Activated CD8-positive, alpha-beta T cell treated with anti-CD3 and anti-CD28 coated beads, Interleukin-2, amount 10 ng/mL, durations not matched to agents 7 days and 5 days (primary cell): ENCODE data around the gene KRT36. TPM values are rescaled to one million over a fixed set of nuclear protein-coding genes. Genes with fewer than 3 reads are reported as not detected.

Experiments used
- ATAC-seq: fragments of 150-1000 bp; cut with Tn5 transposase; one replicate; pipeline ENCODE4 v1.10.0; 2021; ENCODE audit warnings: moderate library complexity
- CTCF ChIA-PET: fragments of 350-600 bp; sonication (Branson Sonifier 250); formaldehyde crosslinking; loops from one replicate; lab custom pipeline; 2021; ENCODE audit warnings: antibody characterized with exemption; lab: Charles Lee
- POLR2A ChIA-PET: fragments of 350-600 bp; sonication (Branson Sonifier 250); formaldehyde crosslinking; loops from one replicate; lab custom pipeline; 2021; ENCODE audit warnings: antibody characterized with exemption; lab: Charles Lee
- DNase-seq: peaks from one replicate; pipeline ENCODE4 v3.0.0-alpha.2; 2020
- H3K27ac Mint-ChIP-seq: one replicate; pipeline ENCODE4 v1.8.0; 2021; ENCODE audit warnings: mild to moderate bottlenecking, mixed read lengths
- H3K27me3 Mint-ChIP-seq: one replicate; pipeline ENCODE4 v1.8.0; 2021; ENCODE audit warnings: low read depth, mixed read lengths
- H3K36me3 Mint-ChIP-seq: one replicate; pipeline ENCODE4 v1.8.0; 2021; ENCODE audit warnings: low read depth, mixed read lengths
- H3K4me1 Mint-ChIP-seq: one replicate; pipeline ENCODE4 v1.8.0; 2021; ENCODE audit warnings: low read depth, mixed read lengths
- H3K4me3 Mint-ChIP-seq: one replicate; pipeline ENCODE4 v1.8.0; 2021; ENCODE audit warnings: mild to moderate bottlenecking, mixed read lengths
- H3K9me3 Mint-ChIP-seq: one replicate; pipeline ENCODE4 v1.8.0; 2022; ENCODE audit warnings: mixed read lengths; ENCODE audit not compliant: insufficient read depth
- total RNA-seq, 2 experiments: library from RNA; stranded (reverse); gene quantifications; one replicate each; pipeline ENCODE4 v1.2.3, GENCODE V29; 2021

The KRT36 gene
- not detected for total RNA-seq

DNA sequence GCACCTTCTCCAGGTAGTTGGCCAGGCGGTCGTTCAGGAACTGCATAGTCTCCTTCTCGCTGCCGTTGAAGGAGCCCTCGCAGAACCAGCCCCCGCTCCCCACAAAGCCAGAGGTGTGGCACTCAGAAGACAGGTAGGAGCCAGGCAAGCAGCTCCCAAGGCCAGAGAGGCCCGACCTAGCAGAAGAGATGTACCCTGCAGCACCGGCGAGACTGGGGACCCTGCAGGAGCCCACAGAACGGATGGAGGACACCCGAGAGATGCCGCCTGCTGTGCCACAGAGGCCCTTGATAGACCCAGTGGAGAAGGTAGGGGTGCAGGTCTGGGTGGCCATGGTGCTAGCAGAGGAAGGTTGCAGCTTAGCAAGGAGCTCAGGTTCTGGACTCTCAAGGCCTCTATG, at the start of gene KRT36:
Gene KRT36 (minus strand): TSS at position 380 of the 400 bp plus-strand sequence. CDS start 46 bp downstream, at position 334.
- ATAC-seq (no peak), DNase-seq (no peak)
- H3K4me1 Mint-ChIP-seq: peaks cover 2% of the 10 kb centered on the region
- H3K4me3 Mint-ChIP-seq: no peak within 1 kb of the TSS
- POLR2A ChIA-PET: no interaction called here
- H3K27ac Mint-ChIP-seq: no peak within 1 kb of the TSS
- no peaks in the 10 kb centered on the region for H3K36me3 Mint-ChIP-seq
- CTCF ChIA-PET: interaction anchor here (1.8 kb wide), 1 partner anchor 173 kb away, joined by 7 read pairs; no protein-coding TSS in a partner anchor
- no peaks in the 10 kb centered on the region for H3K9me3 Mint-ChIP-seq
- no peaks in the 10 kb centered on the region for H3K27me3 Mint-ChIP-seq

DNA sequence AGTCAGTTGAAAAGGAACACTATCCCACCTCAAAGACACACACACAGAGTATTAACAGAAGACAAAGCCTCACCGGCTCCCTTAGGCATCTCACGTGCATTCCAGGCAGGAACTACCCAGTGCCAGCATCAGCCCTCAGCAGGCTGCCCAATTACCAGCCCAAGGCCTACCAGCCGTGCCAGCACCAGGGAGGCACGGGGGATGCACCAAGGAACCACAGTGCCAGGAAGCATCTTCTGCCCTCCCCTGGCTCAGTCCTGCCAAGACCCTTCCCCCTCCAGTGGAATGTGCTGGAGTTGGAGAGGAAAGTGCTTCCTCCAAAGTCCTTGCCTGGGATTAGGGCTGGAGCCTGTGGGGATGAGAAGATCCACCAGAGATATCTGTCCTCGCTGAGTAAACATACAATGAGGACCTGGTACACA, 49.4 kb upstream of the KRT36 start:
- no peaks in the 10 kb centered on the region for H3K4me1 Mint-ChIP-seq
- H3K27ac Mint-ChIP-seq: no peak overlapping the region
- ChIA-PET CTCF (interaction anchor here (0.6 to 0.8 kb wide), 2 partner anchors 10 to 124 kb away, joined by 3 to 4 read pairs; no protein-coding TSS in a partner anchor), POLR2A (no interaction called here)
- H3K36me3 Mint-ChIP-seq: no peaks in the 10 kb centered on the region
- DNase-seq: no peak
- no peak for ATAC-seq
- H3K27me3 Mint-ChIP-seq: peaks cover 4% of the 10 kb centered on the region
- no peaks in the 10 kb centered on the region for H3K9me3 Mint-ChIP-seq
- no peak overlapping the region for H3K4me3 Mint-ChIP-seq

GRCh38 chr17:41538565-41538991, 48.9 kb upstream of the KRT36 start:
- CTCF ChIA-PET: interaction anchor here (0.6 to 0.8 kb wide), 2 partner anchors 10 to 124 kb away, joined by 3 to 4 read pairs; no protein-coding TSS in a partner anchor
- no peaks in the 10 kb centered on the region for H3K4me1 Mint-ChIP-seq

GRCh38 chr17:41537990-41538389, 48.3 kb upstream of the KRT36 start:
- peaks cover 8% of the 10 kb centered on the region for H3K27me3 Mint-ChIP-seq
- H3K9me3 Mint-ChIP-seq: no peaks in the 10 kb centered on the region
- H3K4me3 Mint-ChIP-seq: no peak overlapping the region
- no peaks in the 10 kb centered on the region for H3K36me3 Mint-ChIP-seq
- no peak for ATAC-seq
- DNase-seq: no peak
- POLR2A ChIA-PET: no interaction called here
- no peaks in the 10 kb centered on the region for H3K4me1 Mint-ChIP-seq
- no peak overlapping the region for H3K27ac Mint-ChIP-seq
- CTCF ChIA-PET: interaction anchor here (1.5 kb wide), 1 partner anchor 11 kb away, joined by 7 read pairs; no protein-coding TSS in a partner anchor

More at GRCh38 chr17:41538565-41538991, 48.9 kb upstream of the KRT36 start:
- DNase-seq (no peak), ATAC-seq (no peak)
- no peaks in the 10 kb centered on the region for H3K9me3 Mint-ChIP-seq
- POLR2A ChIA-PET: no interaction called here
- peaks cover 8% of the 10 kb centered on the region for H3K27me3 Mint-ChIP-seq
- no peak overlapping the region for H3K4me3 Mint-ChIP-seq
- H3K36me3 Mint-ChIP-seq: no peaks in the 10 kb centered on the region
- H3K27ac Mint-ChIP-seq: no peak overlapping the region

GRCh38 chr17:41537614-41537954, 47.9 kb upstream of the KRT36 start:
- Mint-ChIP-seq H3K9me3 (no peaks in the 10 kb centered on the region), H3K27ac (no peak overlapping the region), H3K36me3 (no peaks in the 10 kb centered on the region), H3K27me3 (peaks cover 12% of the 10 kb centered on the region), H3K4me3 (no peak overlapping the region), H3K4me1 (no peaks in the 10 kb centered on the region)
- POLR2A ChIA-PET: no interaction called here
- DNase-seq (no peak), ATAC-seq (no peak)
- CTCF ChIA-PET: interaction anchor here (1.5 kb wide), 1 partner anchor 11 kb away, joined by 7 read pairs; no protein-coding TSS in a partner anchor

GRCh38 chr17:41536741-41537613, 47.3 kb upstream of the KRT36 start:
- Mint-ChIP-seq H3K4me3 (no peak overlapping the region), H3K27me3 (peaks cover 14% of the 10 kb centered on the region), H3K4me1 (no peaks in the 10 kb centered on the region), H3K9me3 (no peaks in the 10 kb centered on the region), H3K27ac (no peak overlapping the region), H3K36me3 (no peaks in the 10 kb centered on the region)
- ChIA-PET POLR2A (no interaction called here), CTCF (interaction anchor here (1.2 to 1.5 kb wide), 2 partner anchors 12 to 14 kb away, joined by 4 to 7 read pairs; no protein-coding TSS in a partner anchor)
- ATAC-seq (no peak), DNase-seq (no peak)

GRCh38 chr17:41535764-41536481, 46.2 kb upstream of the KRT36 start:
- H3K9me3 Mint-ChIP-seq: no peaks in the 10 kb centered on the region
- H3K36me3 Mint-ChIP-seq: no peaks in the 10 kb centered on the region
- H3K27ac Mint-ChIP-seq: no peak overlapping the region
- DNase-seq (no peak), ATAC-seq (no peak)
- no peaks in the 10 kb centered on the region for H3K4me1 Mint-ChIP-seq
- ChIA-PET CTCF (interaction anchor here (0.9 to 2.2 kb wide), 4 partner anchors 13 to 127 kb away, joined by 3 to 16 read pairs (median 6); no protein-coding TSS in a partner anchor), POLR2A (no interaction called here)
- H3K27me3 Mint-ChIP-seq: peaks cover 21% of the 10 kb centered on the region
- no peak overlapping the region for H3K4me3 Mint-ChIP-seq

GRCh38 chr17:41534899-41535546, 45.3 kb upstream of the KRT36 start:
- Mint-ChIP-seq H3K9me3 (no peaks in the 10 kb centered on the region), H3K27ac (no peak overlapping the region), H3K36me3 (no peaks in the 10 kb centered on the region), H3K4me1 (no peaks in the 10 kb centered on the region), H3K27me3 (peaks cover 22% of the 10 kb centered on the region), H3K4me3 (no peak overlapping the region)
- ChIA-PET POLR2A (no interaction called here), CTCF (interaction anchor here (1.2 to 2.2 kb wide), 2 partner anchors 14 to 113 kb away, joined by 8 to 16 read pairs; no protein-coding TSS in a partner anchor)
- no peak for ATAC-seq
- DNase-seq: no peak

GRCh38 chr17:41533613-41534012, 43.9 kb upstream of the KRT36 start:
- H3K27me3 Mint-ChIP-seq: peaks cover 35% of the 10 kb centered on the region
- DNase-seq (no peak), ATAC-seq (no peak)
- H3K36me3 Mint-ChIP-seq: no peaks in the 10 kb centered on the region
- no peak overlapping the region for H3K4me3 Mint-ChIP-seq
- ChIA-PET CTCF (interaction anchor here (2.0 kb wide), 1 partner anchor 15 kb away, joined by 20 read pairs; no protein-coding TSS in a partner anchor), POLR2A (no interaction called here)
- H3K4me1 Mint-ChIP-seq: no peaks in the 10 kb centered on the region
- H3K27ac Mint-ChIP-seq: no peak overlapping the region
- H3K9me3 Mint-ChIP-seq: no peaks in the 10 kb centered on the region

DNA sequence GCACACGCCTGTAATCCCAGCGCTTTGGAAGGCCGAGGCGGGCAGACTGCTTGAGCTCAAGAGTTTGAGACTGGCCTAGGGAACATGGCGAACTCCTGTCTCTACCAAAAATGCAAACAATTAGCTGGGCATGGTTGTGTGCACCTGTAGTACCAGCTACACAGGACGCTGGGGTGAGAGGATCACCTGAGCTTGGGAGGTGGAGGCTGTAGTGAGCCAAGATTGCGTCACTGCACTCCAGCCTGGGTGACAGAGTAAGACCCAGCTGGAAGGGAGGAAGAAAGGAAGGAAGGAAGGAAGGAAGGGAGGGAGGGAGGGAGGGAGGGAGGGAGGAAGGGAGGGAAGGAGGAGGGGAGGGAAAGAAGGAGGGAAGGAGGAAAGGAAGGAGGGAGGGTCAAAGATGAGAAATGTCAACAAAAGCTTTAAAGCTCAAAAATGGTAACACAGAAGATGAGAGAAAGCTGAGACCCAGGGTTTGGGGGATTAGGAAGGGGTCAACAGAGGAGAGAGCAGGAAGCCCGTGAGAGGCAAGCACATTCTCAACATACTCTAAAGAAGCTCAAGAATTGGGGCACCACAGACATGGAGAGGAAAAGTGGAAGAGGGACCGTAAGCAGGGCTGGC, 43.3 kb upstream of the KRT36 start:
- Mint-ChIP-seq H3K27me3 (peaks cover 41% of the 10 kb centered on the region), H3K4me1 (peaks cover 2% of the 10 kb centered on the region), H3K36me3 (no peaks in the 10 kb centered on the region), H3K4me3 (no peak overlapping the region), H3K27ac (no peak overlapping the region), H3K9me3 (no peaks in the 10 kb centered on the region)
- ATAC-seq: no peak
- CTCF ChIA-PET: interaction anchor here (0.6 to 2.0 kb wide), 2 partner anchors 16 to 116 kb away, joined by 3 to 20 read pairs; no protein-coding TSS in a partner anchor
- no peak for DNase-seq
- POLR2A ChIA-PET: no interaction called here

DNA sequence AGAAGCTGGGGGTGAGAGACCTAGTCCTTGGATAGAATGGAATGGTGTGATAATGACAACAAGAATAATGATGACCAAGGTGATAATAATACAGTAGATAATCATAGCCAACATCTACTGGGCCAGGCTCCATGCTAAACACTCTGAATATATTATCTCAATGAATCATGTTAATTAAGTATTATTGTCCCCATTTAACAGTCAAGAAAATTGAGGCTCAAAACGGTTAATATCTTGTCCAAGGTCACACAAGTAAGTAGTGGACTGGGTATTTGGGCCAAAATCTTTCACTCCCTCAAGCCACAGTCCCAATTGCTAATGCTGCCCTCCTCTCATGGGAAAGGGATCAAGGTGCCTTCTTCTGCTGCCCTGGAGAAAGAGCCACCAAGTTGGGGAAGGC, 42.3 kb upstream of the KRT36 start:
- Mint-ChIP-seq H3K27me3 (peaks cover 51% of the 10 kb centered on the region), H3K4me3 (no peak overlapping the region), H3K27ac (no peak overlapping the region), H3K36me3 (no peaks in the 10 kb centered on the region), H3K4me1 (peaks cover 2% of the 10 kb centered on the region), H3K9me3 (no peaks in the 10 kb centered on the region)
- DNase-seq (no peak), ATAC-seq (no peak)
- POLR2A ChIA-PET: no interaction called here
- CTCF ChIA-PET: interaction anchor here (2.0 kb wide), 1 partner anchor 17 kb away, joined by 20 read pairs; no protein-coding TSS in a partner anchor
